Ramos (cell line): ENCODE results near the gene HSPG2.

Experiments
- in situ Hi-C: fragments of 300-500 bp; cut with MboI; formaldehyde crosslinking; loops from one replicate; pipeline ENCODE4 v1.14.3; 2022; ENCODE audit warnings: low sequenced_read_pairs; ENCODE audit not compliant: unreplicated experiment

Gene HSPG2

DNA sequence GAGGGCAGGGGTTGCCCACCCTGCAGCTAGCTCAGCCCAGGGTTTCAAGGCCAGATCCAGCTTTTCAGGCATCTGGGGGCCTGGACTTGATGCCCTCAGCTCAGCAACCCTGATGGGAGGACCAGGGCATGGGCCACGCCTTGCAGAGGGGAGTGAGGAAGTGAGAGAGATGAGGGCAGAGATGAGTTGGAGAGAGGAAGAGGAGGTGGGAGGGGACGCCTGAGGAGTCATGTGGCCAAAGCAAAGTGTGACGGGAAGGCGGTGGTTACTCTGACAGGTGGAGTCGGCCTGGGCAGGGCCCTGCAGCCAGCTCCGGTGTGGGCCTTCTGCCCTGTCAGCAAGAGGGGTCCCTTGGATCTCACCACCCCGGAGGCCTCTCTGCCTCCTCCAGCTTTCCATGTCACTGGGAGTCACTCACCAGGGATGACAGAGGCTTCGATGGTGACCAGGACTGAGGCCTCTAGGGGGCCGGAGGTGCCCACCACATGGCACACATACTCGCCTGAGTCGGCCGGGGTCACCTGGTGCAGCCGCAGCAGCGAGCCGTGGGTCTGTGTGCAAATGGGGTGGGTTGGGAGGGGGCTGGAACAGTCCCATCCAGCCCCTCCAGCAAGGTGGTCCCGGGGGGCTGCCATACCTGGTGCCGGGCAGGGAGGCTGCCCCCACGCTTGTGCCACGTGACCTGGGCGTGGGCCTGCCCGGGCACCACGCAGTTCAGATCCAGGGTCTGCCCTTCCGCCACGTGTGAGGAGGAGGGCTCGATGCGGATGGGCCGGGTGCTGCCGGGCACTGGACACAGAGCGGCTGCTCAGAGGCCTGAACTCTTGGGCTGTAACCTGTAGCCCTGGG, 84.6 kb downstream of the HSPG2 start:
- in situ Hi-C loops, result no loop called here

DNA sequence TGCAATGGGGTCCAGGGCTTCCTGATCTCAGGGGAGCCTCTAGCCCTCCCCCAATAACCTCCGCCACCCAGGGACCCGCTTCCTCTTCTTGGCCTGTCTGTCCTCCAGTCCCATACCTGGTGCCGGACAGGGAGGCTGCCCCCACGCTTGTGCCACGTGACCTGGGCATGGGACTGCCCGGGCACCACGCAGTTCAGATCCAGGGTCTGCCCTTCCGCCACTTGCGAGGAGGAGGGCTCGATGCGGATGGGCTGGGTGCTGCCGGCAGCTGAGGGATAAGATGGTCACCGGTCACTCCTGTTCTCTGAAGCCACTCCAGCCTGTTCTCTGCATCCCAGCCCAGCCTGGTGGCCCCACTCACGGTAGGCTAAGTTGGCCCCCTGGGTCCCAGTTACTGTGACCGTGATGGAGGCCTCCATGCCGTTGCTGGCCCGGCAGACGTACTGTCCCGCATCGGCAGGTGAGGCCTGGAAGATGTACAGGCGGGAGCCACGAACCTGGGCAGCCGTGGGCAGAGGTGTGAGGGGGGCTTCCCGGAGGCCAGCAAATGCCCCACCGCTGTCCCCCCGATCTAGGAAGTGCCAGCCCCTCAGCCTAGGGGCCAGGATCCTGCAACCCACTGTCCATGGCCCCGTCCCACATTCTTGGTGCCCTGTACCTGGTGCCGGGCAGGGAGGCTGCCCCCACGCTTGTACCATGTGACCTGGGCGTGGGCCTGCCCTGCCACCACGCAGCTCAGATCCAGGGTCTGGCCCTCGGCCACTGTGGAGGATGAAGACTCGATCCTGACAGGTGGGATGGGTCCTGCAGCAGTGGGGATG, 85.5 kb downstream of the HSPG2 start:
- in situ Hi-C loops, result no loop called here

DNA sequence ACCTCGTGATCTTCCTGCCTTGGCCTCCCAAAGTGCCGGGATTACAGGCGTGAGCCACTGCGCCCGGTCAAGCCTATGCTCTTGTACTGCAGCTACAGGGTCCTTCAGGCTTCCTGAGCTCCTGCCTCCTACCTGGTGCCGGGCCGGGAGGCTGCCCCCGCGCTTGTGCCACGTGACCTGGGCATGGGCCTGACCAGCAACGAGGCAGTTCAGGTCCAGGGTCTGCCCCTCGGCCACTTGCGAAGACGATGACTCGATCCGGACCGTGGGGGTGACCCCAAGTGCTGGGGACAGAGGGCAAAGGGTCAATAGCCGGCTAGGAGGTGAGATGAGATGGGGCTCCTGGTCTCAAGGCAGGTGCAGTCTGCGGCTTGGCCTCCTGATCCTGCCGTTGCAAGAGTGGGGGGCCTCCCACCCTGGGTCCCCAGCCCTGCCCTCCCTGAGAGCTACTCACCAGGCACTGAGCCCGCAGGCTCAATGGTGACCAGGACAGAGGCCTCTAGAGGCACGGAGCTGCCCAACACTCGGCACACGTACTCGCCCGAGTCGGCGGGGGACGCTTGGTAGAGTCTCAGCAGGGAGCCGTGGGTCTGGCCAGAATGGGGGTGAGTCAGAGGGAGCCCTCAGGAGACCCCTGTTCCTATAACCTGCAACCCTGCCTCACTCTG, 87.1 kb downstream of the HSPG2 start:
- in situ Hi-C loops, result no loop called here

DNA sequence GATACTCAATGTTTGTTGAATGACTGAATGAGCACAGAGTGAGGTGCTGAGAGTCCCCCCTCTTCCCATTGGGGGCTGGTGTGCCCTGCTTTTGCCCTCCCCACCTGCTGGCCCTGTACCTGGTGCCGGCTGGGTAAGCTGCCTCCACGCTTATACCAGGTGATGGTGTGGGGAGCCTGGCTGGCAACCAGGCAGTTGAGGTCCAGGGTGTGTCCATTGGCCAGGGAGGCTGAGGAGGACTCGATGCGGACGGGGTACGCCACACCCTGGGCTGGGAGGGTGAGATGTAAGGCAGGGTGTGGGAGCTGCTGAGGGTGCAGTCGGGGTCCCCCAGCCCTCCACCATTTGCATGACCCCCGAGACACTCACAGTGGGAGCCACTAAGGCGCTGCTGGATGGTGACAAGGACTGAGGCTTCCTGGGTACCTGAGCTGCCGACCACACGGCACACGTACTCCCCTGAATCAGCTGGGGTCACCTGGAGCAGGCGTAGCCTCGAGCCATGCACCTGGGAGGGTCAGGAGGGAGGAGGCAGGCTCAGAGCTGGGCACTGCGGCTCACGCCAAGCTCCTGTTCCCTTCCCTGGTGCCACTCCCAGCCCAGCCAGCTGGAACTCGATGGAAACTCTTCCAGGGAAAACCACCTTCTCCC, 88.5 kb downstream of the HSPG2 start:
- in situ Hi-C loops, result no loop called here

DNA sequence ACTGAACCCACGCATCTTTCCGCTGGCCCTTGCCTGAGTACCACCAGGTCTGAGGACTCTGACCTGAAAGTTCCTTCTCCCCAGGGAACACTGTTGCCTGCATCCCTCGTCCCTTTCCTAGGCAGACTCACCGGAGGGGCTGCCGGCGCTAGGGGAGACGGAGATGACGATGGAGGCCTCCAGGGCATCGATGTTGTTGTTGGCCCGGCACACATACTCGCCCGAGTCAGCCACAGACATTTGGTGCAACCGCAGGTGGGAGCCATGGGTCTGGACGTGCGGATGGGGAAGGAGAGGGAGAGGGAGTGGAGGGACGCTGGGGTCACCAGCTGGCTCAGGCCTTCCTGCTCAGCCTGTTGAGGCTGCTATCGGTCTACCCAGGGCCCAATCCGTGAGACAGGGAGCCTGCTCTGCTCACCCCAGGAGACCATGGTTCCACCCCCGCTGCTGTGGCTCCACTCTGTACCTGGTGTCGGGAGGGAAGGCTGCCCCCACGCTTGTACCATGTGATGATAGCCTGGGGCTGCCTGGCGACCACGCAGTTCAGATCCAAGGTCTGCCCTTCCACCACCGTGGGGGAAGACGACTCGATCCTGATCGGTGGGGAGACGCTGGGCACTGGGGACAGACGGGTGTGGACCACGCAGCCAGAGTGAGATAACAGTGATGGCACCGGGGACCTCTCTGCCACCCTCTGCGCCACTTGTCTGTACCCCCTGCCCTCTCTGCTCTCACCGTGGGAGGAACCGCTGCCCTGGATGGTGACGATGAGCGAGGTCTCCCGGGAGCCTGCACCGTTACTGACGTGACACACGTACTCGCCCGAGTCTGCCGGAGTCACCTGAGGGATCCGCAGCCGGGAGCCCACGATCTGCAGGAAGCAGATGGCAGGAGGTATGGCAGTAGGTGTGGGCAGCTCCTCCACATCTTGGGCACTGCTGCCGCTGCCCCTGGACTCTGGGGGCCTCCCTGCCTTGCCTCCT, 89.6 kb downstream of the HSPG2 start:
- in situ Hi-C loops, result no loop called here

DNA sequence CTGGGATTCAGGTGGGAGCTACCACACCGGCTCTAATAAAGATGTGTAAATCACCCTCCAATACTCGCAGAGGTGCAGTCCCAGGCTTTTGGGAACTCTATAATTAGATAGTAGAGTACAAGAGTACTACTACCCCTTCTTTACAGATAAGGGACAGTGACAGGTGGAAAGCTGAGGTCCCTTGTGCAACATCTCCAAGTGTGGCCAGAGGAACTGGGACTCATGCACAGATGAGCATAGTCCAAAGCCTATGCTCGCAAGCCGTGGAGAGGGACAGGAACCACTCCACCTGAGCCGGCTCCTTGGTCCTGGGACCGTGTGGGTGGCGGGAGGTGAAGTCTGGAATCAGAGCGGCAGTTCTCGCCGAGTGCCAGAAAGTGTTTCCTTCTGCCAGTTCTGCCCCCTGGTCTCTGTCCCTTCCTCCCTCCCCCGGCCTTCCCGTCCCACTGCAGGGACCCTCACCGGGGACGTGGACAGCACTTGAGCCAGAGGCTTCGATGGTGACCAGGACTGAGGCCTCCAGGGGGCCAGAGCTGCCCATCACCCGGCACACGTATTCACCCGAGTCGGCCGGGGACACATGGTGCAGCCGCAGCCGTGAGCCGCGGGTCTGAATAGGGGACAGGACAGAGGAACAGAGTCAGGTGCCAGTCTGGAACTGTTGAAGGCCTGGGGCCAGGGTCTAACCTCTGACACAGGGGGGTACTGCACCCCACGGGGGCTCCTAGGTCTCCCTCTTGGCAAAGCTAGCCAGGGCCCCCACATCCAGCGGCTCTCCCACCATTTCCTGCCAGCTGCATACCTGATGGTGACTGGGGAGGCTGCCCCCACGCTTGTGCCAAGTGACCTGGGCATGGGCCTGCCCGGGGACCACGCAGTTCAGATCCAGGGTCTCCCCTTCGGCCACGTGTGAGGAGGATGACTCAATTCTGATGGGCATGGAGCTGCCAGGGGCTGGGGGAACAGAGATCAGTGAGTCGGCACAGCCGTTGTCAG, 91.2 kb downstream of the HSPG2 start:
- in situ Hi-C loops, result no loop called here

DNA sequence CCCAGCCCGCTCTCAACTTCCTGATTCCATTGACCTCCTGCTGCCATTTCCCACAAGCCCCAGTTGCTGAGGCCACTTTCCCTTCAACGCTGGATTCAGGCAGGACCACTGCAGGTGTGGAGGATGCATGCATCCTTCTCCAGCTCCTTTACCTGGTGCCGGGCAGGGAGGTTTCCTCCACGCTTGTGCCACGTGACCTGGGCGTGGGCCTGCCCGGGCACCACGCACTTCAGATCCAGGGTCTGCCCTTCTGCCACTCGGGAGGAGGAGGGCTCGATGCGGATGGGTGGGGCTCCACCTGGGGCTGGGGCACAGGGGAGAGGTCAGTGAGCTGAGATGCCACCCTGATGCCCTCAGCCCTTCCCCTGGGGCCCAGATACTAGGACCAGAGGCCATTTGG, 93.1 kb downstream of the HSPG2 start:
- in situ Hi-C loops, result no loop called here

DNA sequence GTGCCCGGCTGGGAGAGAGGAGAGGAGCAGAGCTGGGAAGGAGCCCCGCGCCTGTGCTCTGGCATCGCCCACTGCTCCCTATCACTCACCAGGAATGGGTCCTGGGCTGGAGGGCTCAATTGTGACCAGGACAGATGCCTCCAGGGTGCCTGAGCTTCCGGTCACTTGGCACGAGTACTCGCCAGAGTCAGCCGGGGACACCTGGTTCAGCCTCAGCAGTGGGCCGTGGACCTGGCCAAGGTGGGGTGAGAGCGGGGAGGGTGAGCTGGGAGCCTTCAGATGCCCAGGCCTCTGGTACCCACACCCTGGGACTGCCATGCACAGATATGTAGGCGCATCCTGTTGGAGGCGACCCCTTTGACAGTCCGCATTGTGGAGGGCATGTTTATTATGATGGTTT, 93.9 kb downstream of the HSPG2 start:
- in situ Hi-C loops, result no loop called here

DNA sequence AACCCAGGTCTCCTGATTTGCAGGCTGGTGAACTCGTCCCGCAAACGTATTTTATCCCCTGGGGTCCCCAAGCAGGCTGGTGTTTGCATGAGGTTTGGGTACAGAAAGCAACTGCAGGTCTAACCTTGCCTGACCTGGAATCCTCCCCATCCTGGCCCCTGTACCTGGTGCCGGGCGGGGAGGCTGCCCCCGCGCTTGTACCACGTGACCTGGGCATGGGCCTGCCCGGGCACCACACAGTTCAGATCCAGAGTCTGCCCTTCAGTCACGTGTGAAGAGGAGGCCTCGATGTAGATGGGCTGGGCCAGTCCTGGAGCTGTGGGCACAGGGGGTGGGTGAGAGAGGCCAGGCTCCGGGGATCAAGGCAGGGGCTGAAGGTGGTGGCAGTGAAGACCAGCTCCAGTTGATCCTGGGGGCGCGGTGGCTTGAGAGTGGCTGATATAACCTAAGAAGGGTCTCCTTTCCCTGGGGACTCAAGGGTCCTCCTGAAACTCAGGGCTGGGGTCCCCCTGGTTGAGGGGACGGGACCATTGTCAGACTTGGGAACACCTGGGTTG, 94.4 kb downstream of the HSPG2 start:
- in situ Hi-C loops, result no loop called here

DNA sequence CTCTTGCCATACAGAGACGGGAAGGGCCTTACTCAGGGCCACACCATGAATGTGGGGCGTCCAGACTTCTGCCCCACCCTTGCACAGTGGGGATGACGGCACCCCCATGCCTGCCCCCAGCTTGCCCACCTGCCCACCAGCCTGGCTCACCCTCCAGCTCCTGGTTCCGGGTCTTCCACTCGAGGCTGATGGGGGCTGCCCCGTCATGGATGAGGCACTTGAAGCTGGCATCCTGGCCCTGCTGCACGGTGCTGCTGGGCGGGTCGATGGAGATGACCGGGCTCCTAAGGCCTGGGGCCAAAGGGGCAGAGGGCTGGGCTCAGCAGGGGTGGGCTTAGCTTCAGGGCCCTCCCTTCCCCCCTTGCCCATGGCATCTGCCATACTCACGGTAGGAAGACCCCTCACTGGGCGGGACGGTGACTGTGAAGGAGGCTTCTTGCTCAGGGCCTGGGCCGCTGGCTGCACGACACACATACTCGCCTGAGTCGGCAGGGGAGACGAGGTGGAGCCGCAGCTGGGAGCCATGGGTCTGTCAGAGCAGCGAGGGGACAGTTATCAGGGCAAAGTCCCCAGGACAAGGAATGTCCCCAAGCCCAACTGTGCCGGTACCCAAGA, 95.2 kb downstream of the HSPG2 start:
- in situ Hi-C loops, result no loop called here

DNA sequence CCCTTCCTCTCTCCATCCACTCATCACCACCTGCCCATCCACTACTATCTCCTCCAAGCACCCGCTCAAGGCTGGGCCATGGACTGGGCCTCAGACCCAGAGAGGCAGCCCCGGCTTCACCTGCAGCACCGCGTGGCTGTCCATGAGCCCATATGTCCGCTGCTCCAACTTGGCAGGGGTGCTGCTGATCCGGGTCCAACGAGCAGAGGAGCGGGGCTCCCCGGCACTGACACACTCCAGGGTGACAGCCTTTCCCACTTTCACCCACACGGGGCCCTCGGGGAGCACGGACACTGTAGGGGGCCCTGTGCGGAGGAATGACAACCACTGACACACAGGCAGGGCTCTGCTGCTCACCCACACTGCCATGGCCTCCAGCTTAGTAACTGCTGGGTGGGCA, 96.1 kb downstream of the HSPG2 start:
- in situ Hi-C loops, result no loop called here

DNA sequence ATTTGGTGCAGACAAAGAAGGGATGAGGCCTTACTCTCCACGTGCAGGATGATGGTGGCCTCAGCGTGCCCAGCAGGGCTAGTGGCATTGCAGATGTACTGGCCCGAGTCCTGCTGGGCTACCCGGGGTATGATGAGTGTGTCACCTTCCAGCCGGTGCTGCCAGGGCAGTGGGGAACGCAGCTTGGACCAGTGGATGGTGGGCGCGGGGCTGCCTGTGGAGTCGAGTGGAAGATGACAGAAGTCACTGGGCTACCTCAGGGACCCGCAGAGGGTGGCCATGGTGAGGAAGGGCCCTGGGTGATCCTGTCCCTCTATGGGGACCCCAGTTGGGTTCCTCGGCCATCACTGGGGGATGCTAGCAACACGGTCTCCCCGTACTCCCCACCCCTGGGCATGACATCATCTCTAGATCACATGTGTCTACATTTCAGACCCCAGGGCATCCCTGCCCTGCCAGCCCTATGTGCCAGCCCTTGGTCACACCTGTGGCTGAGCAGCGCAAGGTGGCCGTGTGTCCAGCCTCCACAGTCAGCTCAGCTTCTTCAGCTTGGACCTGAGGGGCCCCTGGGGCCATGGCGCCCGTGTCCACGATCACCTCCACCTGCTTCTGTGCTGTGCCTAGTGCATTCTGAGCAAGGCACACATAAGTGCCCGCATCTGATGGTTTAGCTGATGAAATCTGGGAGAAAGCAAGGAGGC, 97.6 kb downstream of the HSPG2 start:
- in situ Hi-C loops, result no loop called here

DNA sequence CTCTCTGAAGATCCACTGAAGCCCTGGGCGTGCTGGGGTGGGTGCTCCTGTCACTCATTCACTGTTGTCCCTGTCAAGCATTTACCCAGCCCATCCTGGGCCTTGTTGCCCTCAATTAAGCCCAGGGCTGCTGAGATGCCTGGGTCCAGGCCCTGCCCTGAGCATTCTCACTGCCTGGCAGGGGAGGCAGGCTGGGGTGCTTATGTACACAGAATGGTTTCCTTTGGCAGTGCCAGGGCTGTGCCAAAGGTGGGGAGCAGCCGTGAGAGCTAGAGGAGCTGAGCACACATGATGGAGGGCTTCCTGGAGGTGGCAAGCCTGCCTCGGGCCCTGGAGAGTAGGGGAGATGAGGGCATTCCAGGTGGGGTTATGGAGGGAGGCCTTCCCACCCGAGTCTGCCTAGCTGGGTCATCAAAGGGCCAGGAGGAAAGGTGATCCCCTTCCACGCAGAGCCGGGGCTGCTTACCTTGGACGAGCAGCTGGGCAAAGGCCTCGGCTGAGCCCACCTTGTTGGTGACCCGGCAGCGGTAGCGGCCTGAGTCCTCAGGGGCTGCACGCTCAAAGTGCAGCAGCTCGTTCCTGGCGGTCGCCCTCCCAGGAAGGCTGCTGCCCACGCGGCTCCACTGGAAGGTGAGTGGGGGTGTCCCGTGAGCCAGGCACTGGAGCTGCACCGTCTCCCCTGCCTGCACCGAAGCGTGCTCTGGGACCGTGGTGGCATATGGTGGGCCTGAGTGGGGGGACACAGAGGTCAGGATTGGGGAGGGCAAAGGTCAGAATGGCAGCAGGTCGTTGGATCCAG, 98.6 kb downstream of the HSPG2 start:
- in situ Hi-C loops, result no loop called here

DNA sequence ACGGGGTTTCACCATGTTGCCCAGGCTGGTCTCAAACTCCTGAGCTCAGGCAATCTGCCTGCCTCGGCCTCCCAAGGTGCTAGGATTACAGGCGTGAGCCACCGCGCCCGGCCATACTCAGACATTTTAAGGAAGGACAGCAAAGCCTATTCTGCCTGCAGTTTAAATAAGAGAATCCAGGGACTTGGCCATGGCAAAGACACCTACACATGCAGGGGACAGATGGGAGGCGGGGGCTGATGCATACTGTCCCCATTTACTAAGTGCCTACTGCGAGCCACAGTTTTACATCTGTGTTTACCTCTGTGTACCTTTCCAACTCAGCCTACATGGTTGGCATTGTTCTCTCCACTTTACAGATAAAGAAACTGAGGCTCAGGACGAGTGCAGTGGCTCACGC, 99.6 kb downstream of the HSPG2 start:
- in situ Hi-C loops, result no loop called here

DNA sequence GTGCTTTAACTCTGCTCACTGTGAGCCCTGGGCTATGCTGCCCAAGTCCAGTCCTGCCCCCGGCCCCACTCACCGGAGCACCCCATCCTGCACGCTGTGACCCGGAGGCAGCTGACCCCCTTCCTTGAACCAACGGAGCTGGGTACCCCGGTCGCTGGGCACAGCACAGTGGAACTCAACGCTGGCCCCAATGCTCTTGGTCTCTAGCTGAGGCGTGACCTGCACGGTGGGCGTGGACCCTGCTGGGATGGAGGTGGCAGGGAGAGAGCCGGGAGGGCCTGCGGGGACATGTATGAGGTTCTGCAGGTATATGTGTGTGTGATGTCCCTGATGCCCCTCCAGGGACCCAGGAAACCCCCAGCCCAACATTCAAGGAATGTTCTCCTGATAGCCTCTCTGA, 100.4 kb downstream of the HSPG2 start:
- in situ Hi-C loops, result no loop called here

DNA sequence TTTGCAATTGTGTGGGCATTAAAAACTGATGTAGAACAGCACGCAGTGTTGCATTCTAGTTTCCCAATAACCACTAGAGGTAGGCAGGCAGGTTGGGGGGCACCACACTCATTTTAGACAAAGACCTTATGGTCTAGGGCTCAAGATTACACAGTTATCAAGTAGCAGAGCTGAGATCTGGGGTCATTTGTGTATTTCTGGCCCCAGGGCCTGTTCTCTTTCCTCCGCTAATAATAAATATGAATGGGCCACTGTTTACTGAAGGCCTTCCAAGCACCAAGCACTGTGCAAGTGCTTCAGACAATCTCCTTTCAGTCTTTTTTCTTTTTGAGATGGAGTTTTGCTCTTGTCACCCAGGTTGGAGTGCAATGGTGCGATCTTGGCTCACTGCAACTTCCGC, 101.1 kb downstream of the HSPG2 start:
- in situ Hi-C loops, result no loop called here
